Stimulated activated CD4-positive, alpha-beta T cell treated with anti-CD3 and anti-CD28 coated beads, TNF-alpha, amount 100 ng/mL, for 1 hour (primary cell): Measurements from ENCODE around the gene AVPR2.

ENCODE experiments used
- DNase-seq, 3 donors: peaks; one replicate each; pipeline ENCODE4 v3.0.0-alpha.2; 2020; ENCODE audit warnings: low read depth in 3 of 3, low spot score in 1 of 3

Gene AVPR2

DNA sequence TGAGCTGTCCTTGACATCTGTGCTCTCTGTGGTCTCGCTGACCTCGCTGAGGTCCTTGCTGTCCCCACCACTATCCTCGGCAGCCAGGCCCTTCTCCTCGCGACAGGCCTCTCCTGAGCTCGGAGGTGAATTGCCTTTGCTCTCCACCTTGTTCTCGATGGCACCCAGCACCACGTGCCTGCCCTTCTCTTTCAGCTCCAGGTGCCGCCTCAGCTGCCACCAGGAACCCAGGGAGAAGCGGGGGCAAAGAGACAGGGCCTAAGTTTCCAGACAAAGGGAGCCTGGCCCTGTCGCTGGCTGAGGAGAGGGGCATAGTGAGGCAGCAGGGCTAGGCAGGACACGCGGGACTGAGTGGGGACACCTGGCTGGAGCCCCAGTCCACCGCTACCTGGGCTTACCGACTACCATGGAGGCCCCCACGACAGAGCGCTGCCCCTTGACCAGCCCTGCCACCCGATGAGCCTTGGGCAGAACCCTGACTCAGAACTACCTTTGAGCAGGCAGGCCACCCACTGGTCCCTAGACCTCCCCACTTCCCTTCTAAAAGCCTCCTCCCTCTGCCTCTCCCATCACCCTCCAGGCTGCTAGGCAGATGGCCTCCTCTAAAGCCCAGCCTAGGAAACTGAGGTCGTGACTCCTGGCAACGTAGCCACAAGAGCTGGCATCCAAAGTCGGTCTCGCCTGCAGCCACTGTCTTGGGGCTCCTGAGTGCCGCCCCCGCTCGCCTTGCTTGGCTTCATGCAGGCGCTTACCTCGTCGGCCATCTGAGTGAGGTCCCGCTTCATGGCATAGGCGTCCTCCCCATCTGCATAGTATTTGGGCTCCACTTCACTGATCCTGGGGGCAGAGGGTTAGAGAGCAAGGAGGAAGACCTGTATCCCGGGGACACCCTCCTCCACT is 25.8 kb downstream of the AVPR2 start:
- no peak for DNase-seq

DNA sequence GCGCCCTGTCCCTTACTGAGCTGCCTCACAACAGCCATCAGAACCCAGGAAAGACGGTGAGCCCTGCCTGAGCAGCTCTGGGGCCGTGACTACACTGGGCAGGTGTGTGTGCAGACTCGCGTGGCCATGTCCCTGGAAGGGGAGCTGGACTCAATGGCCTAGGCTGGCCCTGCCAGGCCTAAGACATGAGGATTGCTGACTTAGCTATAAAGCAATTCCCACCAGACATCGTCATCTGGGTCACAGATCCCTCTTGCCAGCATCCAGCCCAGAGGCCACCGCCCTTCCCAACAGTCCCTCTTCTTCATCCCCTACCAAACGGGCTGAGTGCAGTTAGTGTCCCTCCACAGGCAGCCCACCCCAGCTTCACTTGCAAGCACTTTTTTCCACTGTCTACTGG is 26.7 kb downstream of the AVPR2 start:
- DNase-seq: no peak

DNA sequence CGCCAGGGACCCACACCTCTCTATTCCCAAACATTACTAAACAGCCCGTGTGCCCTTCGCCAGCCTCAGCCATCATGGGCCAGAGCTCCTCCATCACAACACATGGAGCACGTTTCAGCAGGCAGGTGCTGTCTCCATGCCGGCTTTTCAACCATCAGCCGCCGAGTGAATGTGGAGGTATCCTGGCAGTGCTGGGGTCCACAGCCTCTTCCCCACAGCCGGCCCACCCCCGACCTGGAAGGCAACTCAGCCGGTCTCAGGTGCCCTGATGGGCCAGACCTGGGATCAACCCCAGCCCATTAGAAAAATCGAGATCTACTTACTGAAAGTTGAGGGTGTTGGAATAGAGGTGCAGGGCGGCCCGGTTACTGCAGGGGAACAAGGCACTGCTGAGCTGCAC is 27.3 kb downstream of the AVPR2 start:
- no peak for DNase-seq

DNA sequence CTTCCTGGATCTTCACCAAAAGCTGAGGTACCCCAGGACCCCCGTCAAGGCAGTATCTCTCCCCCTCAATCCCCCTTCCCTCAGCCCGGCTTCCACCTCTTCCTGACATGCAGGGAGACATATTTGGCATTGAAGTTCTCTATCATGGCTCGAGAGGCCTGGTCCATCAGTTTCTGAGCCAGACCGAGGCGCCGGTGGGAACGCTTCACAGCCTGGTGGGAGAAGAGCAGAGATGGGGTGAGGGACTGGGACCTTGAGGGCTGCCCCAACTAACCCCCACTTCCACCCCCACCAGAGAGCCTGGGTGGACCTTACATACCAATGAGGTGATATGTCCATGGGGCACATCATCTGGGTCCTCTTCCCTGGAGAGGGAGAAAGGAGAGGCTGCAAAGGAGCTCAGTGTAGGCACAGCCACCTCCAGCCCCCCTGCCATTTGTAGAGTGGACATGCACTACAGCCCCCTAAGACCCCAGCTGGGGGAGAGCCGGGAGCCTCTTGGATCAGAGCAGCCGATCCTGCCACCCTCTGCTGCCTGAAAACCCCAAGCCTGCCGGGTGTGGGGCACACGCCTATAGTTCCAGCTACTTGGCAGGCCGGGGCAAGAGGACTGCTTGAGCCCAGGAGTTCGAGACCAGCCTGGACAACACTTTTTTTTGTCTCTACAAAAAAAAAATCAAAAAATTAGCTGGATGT is 27.9 kb downstream of the AVPR2 start:
- no peak for DNase-seq

DNA sequence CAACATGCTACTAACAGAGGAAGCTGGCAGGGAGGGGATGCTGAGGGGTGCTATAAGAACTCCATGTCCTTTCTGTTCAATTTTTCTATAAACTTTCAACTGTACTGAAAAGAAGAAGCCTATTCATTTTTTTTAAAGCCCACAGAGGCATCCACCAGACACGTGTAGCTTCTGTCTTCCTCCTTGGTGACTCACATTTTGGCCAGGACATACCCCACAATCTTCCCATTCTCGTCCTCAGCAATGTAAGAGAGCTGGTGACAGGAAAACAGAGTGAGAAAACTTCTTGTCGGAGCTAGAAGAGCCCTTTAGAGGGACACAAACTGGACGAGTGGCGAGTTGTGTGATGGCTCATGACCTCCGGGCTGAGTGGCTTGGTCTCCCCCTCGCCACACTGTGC is 29.3 kb downstream of the AVPR2 start:
- no peak for DNase-seq

DNA sequence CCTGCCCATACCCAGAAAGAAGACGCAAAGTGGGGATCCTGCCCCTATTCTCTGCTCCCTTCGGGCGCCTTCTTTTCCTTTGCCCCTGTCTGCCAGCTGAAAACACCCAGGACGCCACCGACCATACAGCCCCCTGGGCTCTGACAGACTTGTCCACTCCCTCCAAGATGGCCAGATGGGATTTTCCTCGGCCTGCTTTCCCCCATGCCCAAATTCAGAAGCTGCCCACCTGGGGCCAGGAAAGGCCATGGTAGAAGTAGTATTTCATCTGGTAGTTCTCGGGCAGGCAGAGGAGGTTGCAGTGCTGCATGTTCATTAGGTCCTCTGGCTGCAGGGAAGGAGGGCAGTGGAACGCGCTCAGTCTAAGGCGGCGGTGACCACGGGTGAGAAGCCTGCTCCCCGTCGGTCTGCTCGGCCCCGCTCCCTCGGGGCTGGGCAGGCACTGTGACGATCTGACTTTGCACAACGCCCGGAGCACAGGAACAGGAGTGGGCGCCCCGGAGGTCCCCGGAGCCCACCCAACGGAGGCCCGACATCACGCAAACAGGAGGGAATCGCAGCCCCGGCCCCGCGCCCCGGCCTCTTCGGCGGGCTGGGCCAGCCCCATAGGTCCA is 29.8 kb downstream of the AVPR2 start:
- DNase-seq: no peak

DNA sequence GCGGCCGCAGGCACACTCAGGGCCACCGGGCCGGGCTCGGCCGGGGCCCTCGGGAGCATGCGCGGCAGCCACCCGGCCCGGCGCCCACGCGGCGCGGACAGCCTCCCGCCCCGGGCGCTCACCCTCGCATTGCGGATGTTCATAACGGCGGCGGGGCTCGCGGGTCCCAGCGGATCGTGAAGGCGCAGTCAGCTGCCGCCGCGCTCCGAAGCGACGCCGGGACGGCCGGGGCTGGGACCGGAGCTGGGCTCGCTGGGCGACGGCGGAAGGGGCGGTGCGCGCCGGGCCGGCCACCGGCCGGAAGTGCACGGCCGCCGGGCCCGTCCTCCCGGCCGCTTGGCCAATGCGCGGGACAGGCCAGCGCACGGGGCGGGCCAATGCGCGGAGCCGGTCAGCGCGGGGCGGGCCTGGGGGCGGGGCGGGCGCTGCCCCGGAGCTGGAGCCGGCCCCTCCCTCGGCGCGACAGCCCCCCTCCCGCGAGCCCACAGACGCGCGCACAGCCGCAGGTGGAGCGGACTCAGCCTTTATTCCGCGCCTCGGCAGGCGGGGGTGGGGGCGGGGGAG is 30.4 kb downstream of the AVPR2 start, which contains the start of gene NAA10:
Gene NAA10 (minus strand): TSS at position 276 of the 564 bp plus-strand sequence. CDS start 133 bp downstream, at position 143.
- DNase-seq: no peak

DNA sequence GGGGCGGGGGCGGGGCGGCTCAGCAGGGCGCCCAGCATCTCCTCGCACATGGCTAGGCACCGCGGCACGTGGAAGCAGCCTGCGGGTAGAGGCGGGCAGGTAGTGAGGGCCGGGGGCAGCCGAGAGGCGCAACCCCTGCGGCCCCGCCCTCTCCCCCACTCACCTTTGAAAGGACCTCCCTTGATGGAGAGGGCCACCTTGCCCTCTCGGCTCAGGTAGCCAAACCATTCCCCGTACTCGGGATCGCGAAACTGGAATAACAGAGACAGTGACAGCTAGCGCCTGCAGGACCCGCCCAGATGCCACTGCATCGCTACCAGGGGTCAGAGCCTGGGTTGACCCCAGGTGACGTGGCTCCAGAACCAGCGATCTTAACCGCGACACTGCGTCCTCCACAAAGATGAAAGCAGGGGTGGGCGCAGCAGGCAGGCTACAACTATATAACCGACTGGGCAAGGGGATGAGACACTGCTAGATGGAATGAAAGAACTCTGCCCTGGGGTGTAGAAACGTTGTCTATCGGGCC is 30.9 kb downstream of the AVPR2 start:
- DNase-seq: no peak

DNA sequence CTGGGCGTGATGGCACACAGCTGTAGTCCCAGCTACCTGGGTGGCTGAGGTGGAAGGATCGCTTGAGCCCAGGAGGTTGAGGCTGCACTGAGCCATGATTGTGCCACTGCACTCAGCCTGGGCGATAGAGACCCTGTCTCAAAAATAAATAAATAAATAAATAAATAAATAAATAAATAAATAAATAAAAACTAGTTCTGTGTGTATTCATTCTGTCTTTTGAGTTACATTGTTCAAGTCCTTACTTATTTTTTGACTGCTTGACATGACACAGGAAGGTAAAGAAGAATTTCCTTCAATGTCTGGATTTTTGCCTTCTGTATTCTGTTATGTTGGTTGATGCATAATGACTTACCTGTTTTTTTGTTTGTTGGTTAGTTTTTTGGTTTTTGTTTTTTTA is 32.6 kb downstream of the AVPR2 start:
- no peak for DNase-seq

DNA sequence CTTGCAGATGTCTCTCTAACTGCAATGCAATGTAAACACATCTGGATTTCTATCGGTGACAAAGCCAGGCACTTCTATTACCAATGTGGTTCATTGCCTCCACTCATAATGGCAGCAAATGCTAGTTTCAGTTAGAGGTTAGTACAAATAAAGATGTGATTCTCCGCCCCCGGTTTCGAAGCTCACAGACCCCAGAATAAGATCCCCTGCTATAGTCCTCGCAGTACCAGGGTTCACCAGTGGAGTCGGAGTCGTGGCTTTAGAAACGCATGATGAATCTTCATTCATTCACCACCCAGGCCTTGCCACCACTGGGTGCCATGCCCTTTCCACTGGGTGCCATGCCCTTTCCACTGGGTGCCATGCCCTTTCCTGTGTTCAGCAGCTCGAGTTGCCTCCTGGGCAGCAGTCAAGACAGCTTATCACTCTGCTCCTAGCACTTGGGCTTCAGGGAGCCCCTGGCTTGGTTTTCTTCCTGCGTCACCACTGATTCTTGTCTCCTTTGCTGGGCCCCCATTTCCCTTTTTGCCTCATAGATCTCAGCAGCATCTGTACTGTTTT is 33.8 kb downstream of the AVPR2 start:
- DNase-seq: no peak

DNA sequence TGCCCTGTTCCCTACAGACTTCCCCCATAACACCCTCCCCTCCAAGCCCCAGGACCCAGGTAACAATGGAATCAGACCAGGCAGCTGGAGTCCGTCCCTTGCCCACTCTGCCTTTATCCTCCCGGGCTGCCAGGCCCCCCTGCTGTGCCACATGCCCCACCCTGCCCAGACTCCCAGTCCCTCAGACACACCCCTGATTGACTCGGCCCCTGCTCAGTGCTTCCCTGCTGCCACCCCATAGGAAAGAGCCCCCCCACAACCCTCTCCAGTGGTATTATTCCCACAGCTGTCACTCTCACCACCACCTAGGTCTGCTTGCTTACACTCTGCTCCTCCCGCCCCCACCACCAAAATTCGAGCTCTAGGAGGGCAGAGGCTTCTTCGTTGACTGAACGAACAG is 35.1 kb downstream of the AVPR2 start:
- DNase-seq: no peak

DNA sequence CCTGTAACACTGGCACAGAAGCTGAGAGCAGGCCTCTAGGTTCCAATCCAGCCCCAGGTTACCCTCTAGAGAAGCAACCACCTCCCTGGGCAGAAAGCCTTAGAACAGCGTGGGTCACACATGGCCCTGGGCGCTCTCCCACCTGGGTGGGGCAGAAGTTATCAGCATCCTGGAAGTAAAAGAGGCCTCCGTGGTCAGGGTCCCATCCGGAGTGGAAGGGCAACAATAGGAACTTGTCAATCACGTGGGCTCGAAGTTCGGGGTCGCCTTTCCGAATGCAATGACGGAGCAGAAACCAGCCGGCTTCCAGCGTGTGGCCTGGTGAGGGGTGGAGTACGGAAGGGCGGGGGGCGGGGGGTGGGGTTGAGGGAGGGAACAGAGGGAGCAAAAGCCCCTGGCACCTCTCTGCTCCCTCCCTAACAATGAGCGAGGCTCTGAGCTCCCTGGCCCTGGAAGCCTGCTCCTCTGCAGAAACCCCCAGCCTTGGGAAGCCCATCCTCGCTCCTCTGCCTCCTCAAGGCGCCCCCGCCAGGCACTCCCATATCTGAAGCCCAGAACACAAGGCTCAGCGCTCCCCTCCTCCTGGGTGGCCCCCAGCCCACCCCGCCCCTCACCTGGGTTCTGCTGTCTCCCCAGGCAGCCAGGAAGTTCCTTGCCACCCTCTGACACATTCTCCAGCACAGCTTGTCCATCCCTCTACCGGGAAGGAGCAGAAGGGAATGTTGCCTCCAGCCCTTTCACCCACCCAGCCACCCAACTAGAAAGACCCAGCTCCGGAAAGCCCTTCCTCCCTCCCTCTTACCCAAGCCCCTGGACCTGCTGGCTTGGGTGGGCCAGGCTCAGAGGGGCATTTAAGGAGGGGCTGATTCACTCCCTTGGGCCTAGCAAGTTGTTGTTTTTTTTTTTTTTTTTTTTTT is 37.1 kb downstream of the AVPR2 start:
- no peak for DNase-seq

DNA sequence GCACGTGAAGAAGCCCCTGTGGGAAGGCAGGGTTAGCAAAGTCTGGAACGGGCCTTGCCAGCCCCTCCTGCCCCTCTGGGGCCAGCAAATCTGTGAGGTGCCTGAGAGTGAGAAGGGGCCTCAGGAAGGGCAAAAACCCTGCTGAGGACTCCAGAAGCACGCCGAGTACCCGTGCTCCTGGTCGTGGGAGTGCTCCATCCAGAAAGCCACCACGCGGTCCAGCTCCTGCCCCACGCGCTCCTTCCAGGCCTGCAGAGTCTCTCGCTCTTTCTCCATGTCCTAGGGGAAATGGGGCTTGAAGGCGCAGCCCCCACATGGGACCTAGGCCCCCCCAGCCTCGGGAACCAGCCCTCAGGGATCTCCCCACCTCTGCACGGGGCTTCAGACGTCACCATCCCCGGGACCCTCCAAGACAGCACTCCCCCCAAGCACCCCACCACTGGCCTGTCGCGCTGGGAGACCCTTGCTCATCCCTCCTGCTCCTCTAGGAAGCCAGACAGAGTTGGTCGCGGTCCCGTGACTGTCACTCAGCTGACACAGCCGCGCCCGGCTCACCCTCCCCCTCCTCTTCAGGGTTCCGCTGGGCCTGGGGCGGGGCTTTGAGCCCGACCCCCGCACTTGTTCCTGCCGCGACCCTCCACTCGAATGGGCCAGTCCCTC is 39.8 kb downstream of the AVPR2 start, which contains the start of gene RENBP:
Gene RENBP (minus strand): TSS at position 504 of the 660 bp plus-strand sequence. CDS start 33 bp downstream, at position 471.
- DNase-seq: no peak

DNA sequence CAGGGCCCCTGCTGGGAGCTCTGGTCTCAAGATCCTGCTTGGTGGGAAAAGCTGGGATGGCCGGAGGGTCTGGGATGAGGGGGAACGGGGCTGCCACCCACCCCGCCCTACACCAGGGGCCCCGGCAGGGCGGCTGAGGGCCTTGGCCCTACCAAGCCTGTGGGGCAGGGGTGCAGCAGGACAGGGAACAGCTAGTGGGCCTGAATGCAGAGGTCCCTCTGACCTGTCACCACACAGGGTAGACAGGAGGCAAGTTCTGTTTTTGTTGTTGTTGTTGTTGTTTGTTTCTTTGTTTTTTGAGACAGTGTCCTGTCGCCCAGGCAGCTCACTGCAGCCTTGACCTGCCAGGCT is 40.3 kb downstream of the AVPR2 start:
- no peak for DNase-seq

DNA sequence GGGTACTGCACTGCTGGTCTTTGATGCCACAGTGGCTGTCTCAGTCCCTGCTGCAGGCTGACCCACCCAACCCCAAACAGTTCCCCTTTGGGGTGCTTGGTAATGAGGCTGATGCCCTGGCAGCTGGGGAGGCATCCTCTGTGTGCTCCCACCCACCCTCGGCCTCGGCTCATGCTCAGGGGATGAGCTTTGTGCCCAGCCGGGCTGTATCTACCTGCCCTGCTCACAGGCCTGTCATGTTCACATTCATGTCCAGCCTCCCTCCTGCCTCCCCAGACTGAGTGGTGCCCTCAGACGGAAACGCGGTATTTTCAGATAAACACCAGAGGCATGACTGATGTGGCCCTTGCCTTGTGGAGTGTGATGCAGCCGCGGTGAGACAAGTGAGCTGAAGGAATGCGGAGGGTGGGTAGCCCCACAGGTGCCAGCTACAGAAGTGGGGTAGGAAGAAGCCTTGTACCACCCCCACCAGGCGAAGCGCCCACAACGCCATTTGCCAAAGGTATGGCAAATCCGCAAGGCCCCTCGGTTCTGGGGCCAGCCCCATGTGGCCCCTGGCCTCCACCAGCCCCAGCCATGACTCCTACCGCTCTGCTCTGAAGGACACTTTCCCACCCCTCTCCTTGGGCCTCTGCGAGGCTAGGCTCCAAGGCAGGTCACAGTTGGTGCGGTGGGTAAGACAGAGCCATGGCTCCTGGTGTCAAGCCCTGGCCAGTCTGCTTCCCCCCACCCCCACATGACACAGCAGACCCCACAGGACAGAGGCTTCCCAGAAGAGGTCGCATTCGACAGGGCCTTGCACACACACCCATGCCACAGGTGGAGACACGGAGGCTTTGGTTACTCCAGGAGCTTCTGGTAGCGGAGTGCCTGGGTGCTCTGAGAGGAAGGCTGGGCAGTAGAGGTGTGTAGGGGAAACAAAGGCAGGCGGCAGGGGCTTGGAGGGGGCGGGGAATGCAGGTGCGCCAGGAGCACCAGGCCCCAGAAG is 41.8 kb downstream of the AVPR2 start:
- no peak for DNase-seq

DNA sequence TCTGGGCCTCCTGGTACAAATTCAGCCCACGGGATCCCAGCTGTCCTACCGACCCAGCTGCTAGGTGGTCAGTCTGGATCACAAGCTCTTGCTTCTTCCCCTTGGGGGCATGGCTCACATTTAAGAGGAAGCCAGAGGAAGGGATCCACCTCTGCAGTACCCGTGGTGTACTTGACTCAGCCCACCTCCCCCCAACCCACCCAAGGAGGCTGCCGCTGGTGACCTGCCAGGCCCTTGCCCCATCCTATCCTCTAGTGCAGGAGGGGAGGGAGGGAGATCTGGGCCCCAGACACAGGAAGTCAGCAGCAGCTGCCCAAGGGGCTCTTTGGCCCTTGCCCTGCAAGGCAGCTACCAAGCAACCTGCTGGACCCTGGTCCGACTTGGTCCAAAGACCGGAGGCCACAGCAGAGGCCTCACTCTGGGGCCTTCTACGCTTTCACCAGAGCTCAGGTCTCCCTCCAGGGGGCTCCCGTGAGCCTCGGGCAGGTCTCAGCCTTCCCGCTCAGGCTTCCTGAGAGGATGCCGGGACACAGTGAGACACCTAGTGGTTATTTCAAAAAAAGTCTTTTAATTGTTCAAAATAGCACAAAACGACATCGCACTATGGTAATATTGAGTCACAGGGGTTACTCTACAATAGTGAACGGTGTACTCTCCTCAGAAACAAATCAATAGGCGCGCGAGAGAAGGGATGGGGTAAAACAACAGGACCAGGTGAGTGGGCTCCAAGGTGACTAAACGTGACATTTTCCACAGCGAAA is 42.7 kb downstream of the AVPR2 start:
- peak in 1 of 3 donors; percentile 49 for DNase-seq

DNA sequence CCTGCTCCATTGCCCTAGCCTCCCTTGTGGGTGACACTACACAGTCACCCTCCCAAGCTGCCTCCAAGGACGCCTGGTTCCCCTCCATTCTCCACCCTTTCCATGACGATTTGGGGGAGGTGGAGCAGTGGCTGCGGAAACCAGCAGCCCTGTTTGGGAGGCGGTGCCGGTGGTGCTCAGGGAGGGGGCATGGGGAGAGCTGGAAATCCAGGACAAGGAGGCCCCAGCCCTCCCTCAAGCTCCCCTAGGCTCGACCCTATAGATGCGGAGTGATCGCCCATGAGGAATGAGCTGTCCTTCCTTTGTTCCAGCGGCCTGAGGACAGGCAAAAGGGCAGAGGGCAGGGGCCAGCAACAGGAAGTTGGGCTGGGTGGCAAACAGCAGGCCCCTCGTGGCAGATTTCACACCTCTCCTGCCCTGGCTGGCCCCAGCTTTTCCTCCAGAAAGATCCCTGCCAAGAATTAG is 43.6 kb downstream of the AVPR2 start:
- no peak for DNase-seq
